PC-9 (cell line): ENCODE data around the gene TK2. TPM values are rescaled to one million over a fixed set of nuclear protein-coding genes. Genes with fewer than 3 reads are reported as not detected.
A peak's percentile ranks its signal among the peaks of the same experiment; 100 is the strongest.
"Not testable (repeated sequence)": the region's sequence is repeated elsewhere in the genome, so short reads cannot be mapped to it uniquely, and the experiment has no call there.

Source experiments
- BruUV-seq: library from RNA; stranded (reverse); fragments of 400-500 nt; replicated peaks from 2 replicates; lab custom pipeline; 2021; lab: Mats Ljungman, UMichigan
- CTCF ChIA-PET: fragments of 300-600 bp; sonication (Branson Sonifier 250); formaldehyde crosslinking; loops from one replicate; lab custom pipeline; 2022; ENCODE audit warnings: antibody characterized with exemption; lab: Charles Lee
- POLR2A ChIA-PET: fragments of 300-600 bp; sonication (Branson Sonifier 250); formaldehyde crosslinking; loops from one replicate; lab custom pipeline; 2022; ENCODE audit warnings: antibody characterized with exemption; ENCODE audit not compliant: unreplicated experiment; lab: Charles Lee
- DNase-seq, 2 experiments: peaks; one replicate each; pipeline versions ENCODE4 v3.0.0 to v3.0.0-alpha.2; 2015 to 2022; ENCODE audit warnings: mixed read lengths in 1 of 2
- H2AFZ ChIP-seq: fragments of 200-600 bp; sonication (generic); 2 replicates; pipeline ENCODE4 v1.8.1; 2017; ENCODE audit warnings: antibody characterized with exemption
- H3F3A ChIP-seq: fragments of 200-600 bp; sonication (generic); 2 replicates; pipeline ENCODE4 v1.8.1; 2017; ENCODE audit warnings: antibody characterized with exemption, mild to moderate bottlenecking, low read depth; ENCODE audit not compliant: insufficient read depth
- H3K27ac ChIP-seq: fragments of 200-600 bp; sonication (generic); 2 replicates; pipeline ENCODE4 v1.6.1; 2016; ENCODE audit warnings: mixed run types
- H3K27me3 ChIP-seq: fragments of 200-600 bp; sonication (generic); 2 replicates; pipeline ENCODE4 v1.6.1; 2016; ENCODE audit warnings: low read depth, mixed run types; ENCODE audit not compliant: insufficient read depth
- H3K36me3 ChIP-seq: fragments of 200-600 bp; sonication (generic); 2 replicates; pipeline ENCODE4 v1.6.1; 2016; ENCODE audit warnings: low read depth, mixed run types
- H3K4me1 ChIP-seq: fragments of 200-600 bp; sonication (generic); replicated peaks from 2 replicates; pipeline ENCODE4 v1.6.1; 2016; ENCODE audit warnings: mixed run types; ENCODE audit not compliant: insufficient read depth
- H3K4me2 ChIP-seq: fragments of 200-600 bp; sonication (generic); 2 replicates; pipeline ENCODE4 v1.6.1; 2017; ENCODE audit warnings: mixed run types
- H3K4me3 ChIP-seq: fragments of 200-600 bp; sonication (generic); 2 replicates; pipeline ENCODE4 v1.6.1; 2016; ENCODE audit warnings: mixed run types
- H3K79me2 ChIP-seq: fragments of 200-600 bp; sonication (generic); 2 replicates; pipeline ENCODE4 v1.6.1; 2017; ENCODE audit warnings: low read depth, mixed run types
- H3K9me2 ChIP-seq: fragments of 200-600 bp; sonication (generic); 2 replicates; pipeline ENCODE4 v1.8.1; 2017; ENCODE audit warnings: mild to moderate bottlenecking; ENCODE audit not compliant: insufficient read depth
- H3K9me3 ChIP-seq: fragments of 200-600 bp; sonication (generic); 2 replicates; pipeline ENCODE4 v1.8.1; 2016; ENCODE audit warnings: low read depth; ENCODE audit not compliant: insufficient read depth
- H4K20me1 ChIP-seq: fragments of 200-600 bp; sonication (generic); 2 replicates; pipeline ENCODE4 v1.8.1; 2017; ENCODE audit not compliant: insufficient read depth
- CTCF ChIP-seq: fragments of 200-600 bp; sonication (generic); conservative IDR thresholded peaks from 2 replicates; pipeline ENCODE4 v1.6.1; 2017; ENCODE audit warnings: mixed run types, antibody characterized with exemption, mild to moderate bottlenecking, moderate library complexity
- EZH2 ChIP-seq: fragments of 200-600 bp; sonication (generic); IDR thresholded peaks from 2 replicates; pipeline ENCODE4 v1.8.0; 2017; ENCODE audit warnings: antibody characterized with exemption, low read depth
- intact Hi-C: fragments of 100-400 bp; cut with micrococcal nuclease; formaldehyde crosslinking; loops from one replicate; pipeline ENCODE4 v1.10.0; 2022; ENCODE audit not compliant: unreplicated experiment
- total RNA-seq: library from RNA; stranded (reverse); gene quantifications from 2 replicates; pipeline ENCODE4 v1.2.3, GENCODE V29; 2021

Gene TK2
- total RNA-seq, 1 experiment from 2014 or later: 20.1 TPM

GRCh38 chr16:66515596-66516508, 34.1 kb downstream of the TK2 start:
- ChIA-PET POLR2A (no interaction called here), CTCF (no interaction called here)
- Histone ChIP-seq H3K4me3 (no peak overlapping the region), H3F3A (peaks cover 41% of the 10 kb centered on the region), H3K36me3 (no peaks in the 10 kb centered on the region), H3K4me1 (peaks cover 78% of the 10 kb centered on the region), H3K79me2 (no peaks in the 10 kb centered on the region), H3K27me3 (no peaks in the 10 kb centered on the region), H4K20me1 (no peaks in the 10 kb centered on the region), H3K27ac (no peak overlapping the region; the same call in 1 of the 2 replicates), H3K4me2 (peak overlapping the region; percentile 62), H3K9me2 (no peaks in the 10 kb centered on the region), H2AFZ (no peak overlapping the region), H3K9me3 (no peaks in the 10 kb centered on the region)
- intact Hi-C loops: loop anchor here (10.0 kb wide), 2 partner anchors 241 to 419 kb away; partner anchors contain the start of genes CES2 and CIAO2B
- TF ChIP-seq CTCF (peak; percentile 55), EZH2 (no peak)
- no peak for DNase-seq
- BruUV-seq: no TSS peak

GRCh38 chr16:66514980-66515595, 34.8 kb downstream of the TK2 start:
- H3K27me3 ChIP-seq, DNase-seq, H3K4me3 ChIP-seq, H3K9me2 ChIP-seq, H3K79me2 ChIP-seq, H3K4me2 ChIP-seq, CTCF ChIA-PET, H2AFZ ChIP-seq, H3K36me3 ChIP-seq, BruUV-seq, H3K9me3 ChIP-seq, POLR2A ChIA-PET, H4K20me1 ChIP-seq, H3K27ac ChIP-seq: not testable (repeated sequence)
- Histone ChIP-seq H3F3A (peaks cover 46% of the 10 kb centered on the region), H3K4me1 (peaks cover 78% of the 10 kb centered on the region)
- intact Hi-C loops: loop anchor here (10.0 kb wide), 2 partner anchors 240 to 420 kb away; partner anchors contain the start of genes CES2 and CIAO2B

GRCh38 chr16:66514391-66514790, 35.5 kb downstream of the TK2 start:
- intact Hi-C loops: loop anchor here (10.0 kb wide), 2 partner anchors 240 to 420 kb away; partner anchors contain the start of genes CES2 and CIAO2B

More at GRCh38 chr16:66514391-66514790, 35.5 kb downstream of the TK2 start:
- H3K36me3 ChIP-seq, POLR2A ChIA-PET, H3K4me3 ChIP-seq, H3K27ac ChIP-seq, H3K4me2 ChIP-seq, H3K9me3 ChIP-seq, H4K20me1 ChIP-seq, H3K9me2 ChIP-seq, H2AFZ ChIP-seq, H3K27me3 ChIP-seq, DNase-seq, CTCF ChIA-PET, H3K79me2 ChIP-seq, BruUV-seq: not testable (repeated sequence)
- Histone ChIP-seq H3K4me1 (peaks cover 82% of the 10 kb centered on the region), H3F3A (peaks cover 51% of the 10 kb centered on the region)
